Spleen (tissue), 11 donors: ENCODE measurements around the gene EPYC. TPM values are rescaled to one million over a fixed set of nuclear protein-coding genes. Genes with fewer than 3 reads are reported as not detected.

Experiments
- DNase-seq: peaks from one replicate; pipeline ENCODE4 v3.0.0-alpha.2; 2020
- H3K27ac ChIP-seq, 8 donors: fragments of 200-600 bp; sonication (generic) in 7 of 8; 1 replicate in 4 of 8; 2 replicates in 4 of 8; pipeline versions ENCODE4 v1.5.0 to v1.8.0; 2016 to 2021; ENCODE audit warnings: inconsistent platforms in 4 of 8, mild to moderate bottlenecking in 4 of 8, moderate library complexity in 1 of 8
- H3K27me3 ChIP-seq, 7 donors: fragments of 200-600 bp; sonication (generic) in 6 of 7; replicated peaks in 1 of 7; 1 replicate in 4 of 7; 2 replicates in 3 of 7; pipeline versions ENCODE4 v1.5.0 to v1.8.0; 2016 to 2021; ENCODE audit warnings: inconsistent platforms in 3 of 7, mild to moderate bottlenecking in 1 of 7
- H3K36me3 ChIP-seq, 6 donors: fragments of 200-600 bp; sonication (generic) in 5 of 6; 1 replicate in 4 of 6; 2 replicates in 2 of 6; pipeline versions ENCODE4 v1.5.0 to v1.8.0; 2016 to 2021; ENCODE audit warnings: inconsistent platforms in 2 of 6
- H3K4me1 ChIP-seq, 6 donors: fragments of 200-600 bp; sonication (generic) in 5 of 6; 1 replicate in 3 of 6; 2 replicates in 3 of 6; pipeline versions ENCODE4 v1.5.0 to v1.8.0; 2016 to 2021; ENCODE audit warnings: inconsistent platforms in 3 of 6
- H3K4me3 ChIP-seq, 8 donors: fragments of 200-600 bp; sonication (generic) in 7 of 8; 1 replicate in 4 of 8; 2 replicates in 4 of 8; pipeline versions ENCODE4 v1.5.0 to v1.8.0; 2016 to 2021; ENCODE audit warnings: inconsistent platforms in 4 of 8, mild to moderate bottlenecking in 4 of 8, moderate library complexity in 2 of 8
- H3K9me3 ChIP-seq, 8 donors: fragments of 200-600 bp; sonication (generic) in 7 of 8; 1 replicate in 4 of 8; 2 replicates in 4 of 8; pipeline versions ENCODE4 v1.5.0 to v1.8.0; 2016 to 2021; ENCODE audit warnings: inconsistent platforms in 4 of 8
- CTCF ChIP-seq, 11 experiments: fragments of 200-600 bp in 7 of 11; fragments of 450-650 bp in 4 of 11; sonication (generic) in 4 of 11; IDR thresholded peaks in 8 of 11; conservative IDR thresholded peaks in 3 of 11; 1 replicate in 7 of 11; 2 replicates in 4 of 11; pipeline versions ENCODE4 v1.4.0 to v1.8.0; 2016 to 2021; ENCODE audit warnings: antibody characterized with exemption in 11 of 11, inconsistent platforms in 4 of 11, mild to moderate bottlenecking in 1 of 11
- POLR2A ChIP-seq, 3 donors: fragments of 450-650 bp; IDR thresholded peaks; one replicate each; pipeline ENCODE4 v1.5.1; 2017; ENCODE audit warnings: antibody characterized with exemption in 3 of 3, mild to moderate bottlenecking in 1 of 3
- POLR2AphosphoS5 ChIP-seq, 3 donors: sonication (generic); formaldehyde crosslinking; IDR thresholded peaks; one replicate each; pipeline ENCODE4 v1.5.1; 2017; ENCODE audit warnings: antibody characterized with exemption in 3 of 3
- WGBS, 5 donors: extraction: QIAGEN DNeasy Blood & Tissue Kit in 3 of 5; methylation state at CpG; one replicate each; pipeline versions ENCODE4 v1.1.5 to v1.1.7; 2013 to 2018; 5-methylcytosine and 5-hydroxymethylcytosine counted together
- intact Hi-C: fragments of 100-400 bp; cut with DNase I; formaldehyde crosslinking; loops from one replicate; pipeline ENCODE4 v1.15.0; 2023; ENCODE audit warnings: low total_unique reads
- polyA plus RNA-seq, 3 donors: library from polyadenylated mRNA; stranded (reverse); fragments of 200-250 nt; gene quantifications; one replicate each; pipeline ENCODE4 v1.2.1, GENCODE V29; 2013
- total RNA-seq, 7 donors: library from RNA; depleted of rRNA in 3 of 7; stranded (reverse); fragments of >200 nt in 3 of 7; fragmentation: NEBNext Ultra II Directional in 4 of 7; extraction: Animal tissue kit (Norgen Biotek cat#: 25700) in 4 of 7; gene quantifications; one replicate each; pipeline versions ENCODE4 v1.1.0 to v1.2.1, GENCODE V29; 2016 to 2021
- donor health status: healthy with polysubstance abuse.
- donor health status: DM: no; HTN: no; CAD: no; lungs with moderate emphysema.
- donor health status: DM: no; HTN: no; CAD: no.
- donor health status: Bipolar disorder and iron deficiency.
- donor health status: healthy.
- donor health status: DM: no; HTN: no; CAD: no.
- donor health status: DM: yes; HTN: yes; CAD: no.

EPYC gene
- total and polyA plus RNA-seq, 10 donors: 0.08 TPM; not detected in 9

- Histone ChIP-seq H3K4me1 (no peaks in the 10 kb centered on the region), H3K36me3 (no peaks in the 10 kb centered on the region), H3K27me3 (no peaks in the 10 kb centered on the region), H3K4me3 (no peak overlapping the region), H3K27ac (no peak overlapping the region), H3K9me3 (no peaks in the 10 kb centered on the region)
- DNase-seq: no peak
- WGBS, 5 donors: 47 to 66% (median 53%) methylated on average over 2 of the region's 2 CpGs
- intact Hi-C loops: no loop called here
- TF ChIP-seq CTCF (IDR thresholded peaks at IDR 0.05 in 8 of 11, conservative IDR thresholded peaks at IDR 0.05 in 3 of 11) (no peak), POLR2A (IDR thresholded peaks at IDR 0.05) (no peak), POLR2AphosphoS5 (IDR thresholded peaks at IDR 0.05) (no peak)
Observed at GRCh38 chr12:90965204-90965603, 39.6 kb downstream of the EPYC start.

GRCh38 chr12:90964616-90965015 is 40.2 kb downstream of the EPYC start:
- no peak for DNase-seq
- 57 to 68% (median 62%) methylated on average over 2 of the region's 2 CpGs for WGBS, 5 donors
- H3K4me1 ChIP-seq: no peaks in the 10 kb centered on the region
- no peaks in the 10 kb centered on the region for H3K36me3 ChIP-seq
- H3K4me3 ChIP-seq: no peak overlapping the region
- TF ChIP-seq POLR2A (IDR thresholded peaks at IDR 0.05): no peak
- no peak for TF ChIP-seq POLR2AphosphoS5 (IDR thresholded peaks at IDR 0.05)
- no peak for TF ChIP-seq CTCF (IDR thresholded peaks at IDR 0.05 in 8 of 11, conservative IDR thresholded peaks at IDR 0.05 in 3 of 11)
- H3K27ac ChIP-seq: no peak overlapping the region
- no peaks in the 10 kb centered on the region for H3K9me3 ChIP-seq
- intact Hi-C loops: no loop called here
- H3K27me3 ChIP-seq: no peaks in the 10 kb centered on the region

GRCh38 chr12:90963946-90964345 is 40.8 kb downstream of the EPYC start:
- DNase-seq: no peak
- WGBS, 5 donors: 84 to 92% (median 87%) methylated on average over 6 of the region's 6 CpGs
- H3K4me1 ChIP-seq: no peaks in the 10 kb centered on the region
- H3K36me3 ChIP-seq: no peaks in the 10 kb centered on the region
- TF ChIP-seq POLR2A (IDR thresholded peaks at IDR 0.05) (no peak), POLR2AphosphoS5 (IDR thresholded peaks at IDR 0.05) (no peak), CTCF (IDR thresholded peaks at IDR 0.05 in 8 of 11, conservative IDR thresholded peaks at IDR 0.05 in 3 of 11) (no peak)
- no peak overlapping the region for H3K27ac ChIP-seq
- H3K9me3 ChIP-seq: no peaks in the 10 kb centered on the region
- no peaks in the 10 kb centered on the region for H3K27me3 ChIP-seq
- no peak overlapping the region for H3K4me3 ChIP-seq
- intact Hi-C loops: no loop called here

GRCh38 chr12:90961154-90961553 is 43.6 kb downstream of the EPYC start:
- DNase-seq: no peak
- Histone ChIP-seq H3K27ac (no peak overlapping the region), H3K4me1 (no peaks in the 10 kb centered on the region), H3K4me3 (no peak overlapping the region), H3K9me3 (no peaks in the 10 kb centered on the region), H3K36me3 (no peaks in the 10 kb centered on the region), H3K27me3 (no peaks in the 10 kb centered on the region)
- 90 to 97% (median 96%) methylated on average over 4 of the region's 4 CpGs for WGBS, 5 donors
- intact Hi-C loops: no loop called here
- TF ChIP-seq CTCF (IDR thresholded peaks at IDR 0.05 in 8 of 11, conservative IDR thresholded peaks at IDR 0.05 in 3 of 11) (no peak), POLR2AphosphoS5 (IDR thresholded peaks at IDR 0.05) (no peak), POLR2A (IDR thresholded peaks at IDR 0.05) (no peak)
